GM19455 (cell line): ENCODE data around the gene BTNL3.
A peak's percentile ranks its signal among the peaks of the same experiment; 100 is the strongest.
"Not testable (repeated sequence)": the region's sequence is repeated elsewhere in the genome, so short reads cannot be mapped to it uniquely, and the experiment has no call there.

Source experiments
- ATAC-seq: cut with Tn5 transposase; IDR thresholded peaks from one replicate; pipeline ENCODE4 v1.9.1; 2021; ENCODE audit not compliant: unreplicated experiment

The BTNL3 gene

DNA sequence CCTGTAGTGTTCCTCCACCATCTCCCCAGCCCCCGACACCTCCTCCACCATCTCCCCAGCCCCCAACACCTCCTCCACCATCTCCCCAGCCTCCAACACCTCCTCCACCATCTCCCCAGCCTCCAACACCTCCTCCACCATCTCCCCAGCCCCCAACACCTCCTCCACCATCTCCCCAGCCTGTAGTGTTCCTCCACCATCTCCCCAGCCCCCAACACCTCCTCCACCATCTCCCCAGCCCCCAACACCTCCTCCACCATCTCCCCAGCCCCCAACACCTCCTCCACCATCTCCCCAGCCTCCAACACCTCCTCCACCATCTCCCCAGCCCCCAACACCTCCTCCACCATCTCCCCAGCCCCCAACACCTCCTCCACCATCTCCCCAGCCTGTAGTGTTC lies 57.2 kb downstream of the BTNL3 start:
- not testable (repeated sequence) for ATAC-seq

DNA sequence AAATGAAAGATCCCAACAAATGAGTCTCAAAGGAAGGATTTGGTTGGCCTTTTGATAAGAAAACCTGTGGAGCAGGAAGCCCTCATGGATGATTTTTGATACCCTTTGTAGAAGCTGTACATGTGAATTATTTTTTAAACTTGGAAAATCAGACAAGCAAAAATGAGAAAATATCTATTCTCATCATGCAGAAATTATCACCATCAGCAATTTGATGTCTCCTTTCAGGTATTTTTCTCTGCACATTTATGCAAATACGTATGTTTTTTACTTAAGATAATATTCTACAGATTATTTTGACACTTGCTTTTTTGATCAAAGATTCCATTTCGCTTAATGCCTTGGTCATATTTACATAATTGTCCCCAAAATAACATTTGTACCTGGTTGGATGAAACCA lies 58.6 kb downstream of the BTNL3 start:
- no peak for ATAC-seq

DNA sequence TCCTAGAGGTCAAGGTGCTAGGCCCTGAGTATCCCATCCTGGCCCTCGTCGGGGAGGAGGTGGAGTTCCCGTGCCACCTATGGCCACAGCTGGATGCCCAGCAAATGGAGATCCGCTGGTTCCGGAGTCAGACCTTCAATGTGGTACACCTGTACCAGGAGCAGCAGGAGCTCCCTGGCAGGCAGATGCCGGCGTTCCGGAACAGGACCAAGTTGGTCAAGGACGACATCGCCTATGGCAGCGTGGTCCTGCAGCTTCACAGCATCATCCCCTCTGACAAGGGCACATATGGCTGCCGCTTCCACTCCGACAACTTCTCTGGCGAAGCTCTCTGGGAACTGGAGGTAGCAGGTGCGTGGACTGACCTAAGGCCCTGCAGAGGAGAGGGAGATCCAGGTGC lies 59.3 kb downstream of the BTNL3 start:
- no peak for ATAC-seq

DNA sequence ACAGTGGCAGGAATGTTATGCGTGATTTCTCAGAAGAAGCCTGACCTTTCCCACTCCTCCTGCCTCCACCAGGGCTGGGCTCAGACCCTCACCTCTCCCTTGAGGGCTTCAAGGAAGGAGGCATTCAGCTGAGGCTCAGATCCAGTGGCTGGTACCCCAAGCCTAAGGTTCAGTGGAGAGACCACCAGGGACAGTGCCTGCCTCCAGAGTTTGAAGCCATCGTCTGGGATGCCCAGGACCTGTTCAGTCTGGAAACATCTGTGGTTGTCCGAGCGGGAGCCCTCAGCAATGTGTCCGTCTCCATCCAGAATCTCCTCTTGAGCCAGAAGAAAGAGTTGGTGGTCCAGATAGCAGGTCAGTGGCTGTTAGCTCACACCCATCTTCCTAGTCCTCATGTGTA lies 61.4 kb downstream of the BTNL3 start:
- ATAC-seq = no peak

DNA sequence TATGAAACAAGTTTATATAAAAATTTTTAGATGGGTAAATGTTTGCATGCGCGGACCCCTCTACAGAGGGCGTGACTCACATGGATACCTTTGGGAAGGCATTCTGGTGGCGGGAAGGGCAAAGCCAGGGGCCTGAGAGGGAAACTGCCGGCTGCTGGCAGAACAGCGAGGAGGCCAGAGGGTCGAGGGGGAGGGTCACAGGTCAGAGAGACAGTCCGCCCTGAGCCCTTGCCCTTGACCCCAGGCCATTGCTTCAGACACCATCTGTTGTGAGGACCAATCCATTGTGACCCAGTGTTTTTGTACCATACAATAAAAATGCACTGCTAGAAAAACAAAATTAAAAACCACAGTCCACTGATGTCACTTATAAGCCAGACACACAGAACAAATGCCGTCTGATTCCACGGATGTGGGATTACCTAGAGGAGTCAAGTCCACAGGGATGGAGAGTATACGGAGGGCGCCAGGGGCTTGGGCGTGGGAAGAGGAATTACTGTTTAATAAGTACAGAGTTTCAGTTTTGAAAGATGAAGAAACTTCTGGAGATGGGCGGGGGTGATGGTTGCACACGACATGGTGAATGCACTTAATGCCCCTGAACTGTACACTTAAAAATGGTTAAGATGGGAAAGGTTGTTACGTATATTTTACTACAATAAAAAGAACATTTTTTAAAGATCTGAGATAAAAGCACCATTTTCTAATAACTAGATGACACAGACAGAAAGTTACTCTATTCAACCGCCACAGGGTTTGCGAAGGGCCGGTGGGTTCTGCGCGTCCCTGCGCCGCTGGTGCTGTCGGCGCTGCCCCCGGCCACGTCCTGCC lies 63.4 kb downstream of the BTNL3 start:
- no peak for ATAC-seq

DNA sequence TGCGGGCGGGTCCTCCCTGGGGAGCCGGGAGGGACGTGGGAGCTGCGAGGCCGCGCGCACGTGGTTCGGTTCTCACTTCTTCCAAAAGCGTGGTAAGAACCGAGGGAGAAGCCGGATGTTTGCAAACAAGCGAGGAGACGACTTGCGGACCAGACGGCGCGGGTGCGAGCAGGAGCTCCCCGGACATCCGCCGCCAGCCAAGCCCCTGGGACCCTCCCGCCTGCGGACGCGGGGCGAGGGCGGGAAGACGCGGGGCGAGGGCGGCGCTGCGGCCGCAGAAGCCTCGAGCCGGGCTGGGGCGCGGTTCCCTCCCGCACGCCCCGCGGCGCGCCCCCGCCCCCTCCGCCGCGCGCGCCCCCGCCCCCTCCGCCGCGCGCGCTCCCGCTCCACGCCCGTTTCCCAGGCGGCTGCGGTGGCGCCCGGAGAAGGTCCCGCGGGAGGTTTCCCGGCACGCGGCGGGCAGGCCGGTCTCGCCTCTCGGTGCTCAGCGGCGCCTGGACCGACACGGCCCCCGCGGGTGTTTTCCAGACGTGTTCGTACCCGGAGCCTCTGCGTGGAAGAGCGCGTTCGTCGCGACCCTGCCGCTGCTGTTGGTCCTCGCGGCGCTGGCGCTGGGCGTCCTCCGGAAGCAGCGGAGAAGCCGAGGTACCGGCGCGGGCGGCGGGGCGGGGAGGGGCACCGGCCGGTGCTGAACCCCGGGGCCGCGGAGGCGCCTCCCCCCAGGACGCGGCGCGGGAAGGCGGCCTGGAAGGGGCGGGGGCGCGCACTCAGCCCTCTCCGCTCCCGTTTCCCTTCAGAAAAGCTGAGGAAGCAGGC lies 64.2 kb downstream of the BTNL3 start:
- peak; percentile 41 for ATAC-seq

DNA sequence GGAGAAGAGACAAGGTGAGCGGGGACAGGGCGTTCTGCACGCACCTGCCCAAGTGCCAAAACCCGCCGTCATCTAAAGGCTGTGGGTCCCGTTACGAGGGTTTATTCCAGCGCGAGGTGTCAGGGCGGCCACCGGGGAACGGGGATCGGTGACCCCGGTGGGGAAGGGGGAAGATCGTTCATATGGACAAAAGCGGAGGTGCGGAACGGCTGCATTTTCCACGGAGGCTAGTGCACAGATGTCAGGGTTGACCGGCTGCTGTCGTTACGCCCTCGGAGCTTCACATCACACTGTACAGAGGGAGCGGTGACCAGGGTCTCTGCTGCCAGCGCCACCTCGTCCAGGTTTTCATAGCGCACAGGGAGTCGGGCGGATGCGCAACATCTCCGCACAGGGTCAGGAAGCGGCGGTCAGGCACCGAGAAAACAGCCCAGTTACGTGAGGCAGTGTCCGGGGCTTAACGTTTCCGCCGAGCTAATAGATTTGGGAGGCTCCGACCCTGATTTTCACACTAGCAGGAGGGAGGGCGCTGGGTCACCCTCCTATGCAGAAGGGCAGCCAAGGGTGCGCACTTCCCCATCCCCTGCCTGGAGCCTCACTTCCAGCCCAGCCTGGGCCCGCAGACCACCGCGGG lies 65.0 kb downstream of the BTNL3 start:
- ATAC-seq = peak; percentile 18

DNA sequence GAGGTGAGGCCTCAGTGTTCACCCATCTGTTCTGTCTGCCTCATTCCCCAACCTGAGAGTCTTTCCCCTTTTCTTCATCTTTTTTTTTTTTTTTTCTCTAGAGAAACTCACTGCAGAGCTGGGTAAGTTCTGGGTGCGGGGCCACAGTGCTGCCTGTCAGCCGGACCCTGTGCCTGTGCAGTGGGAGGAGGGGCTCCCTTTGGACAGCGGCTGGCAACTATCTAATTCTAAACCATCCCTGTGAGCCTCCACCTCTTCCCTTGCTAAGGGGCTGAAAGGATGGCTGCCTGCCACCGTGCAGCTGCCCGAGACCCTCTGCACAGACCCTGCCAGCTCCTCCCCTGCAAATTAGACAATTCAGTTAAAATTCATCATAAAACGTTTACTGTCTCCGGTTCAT lies 65.5 kb downstream of the BTNL3 start:
- ATAC-seq = no peak

DNA sequence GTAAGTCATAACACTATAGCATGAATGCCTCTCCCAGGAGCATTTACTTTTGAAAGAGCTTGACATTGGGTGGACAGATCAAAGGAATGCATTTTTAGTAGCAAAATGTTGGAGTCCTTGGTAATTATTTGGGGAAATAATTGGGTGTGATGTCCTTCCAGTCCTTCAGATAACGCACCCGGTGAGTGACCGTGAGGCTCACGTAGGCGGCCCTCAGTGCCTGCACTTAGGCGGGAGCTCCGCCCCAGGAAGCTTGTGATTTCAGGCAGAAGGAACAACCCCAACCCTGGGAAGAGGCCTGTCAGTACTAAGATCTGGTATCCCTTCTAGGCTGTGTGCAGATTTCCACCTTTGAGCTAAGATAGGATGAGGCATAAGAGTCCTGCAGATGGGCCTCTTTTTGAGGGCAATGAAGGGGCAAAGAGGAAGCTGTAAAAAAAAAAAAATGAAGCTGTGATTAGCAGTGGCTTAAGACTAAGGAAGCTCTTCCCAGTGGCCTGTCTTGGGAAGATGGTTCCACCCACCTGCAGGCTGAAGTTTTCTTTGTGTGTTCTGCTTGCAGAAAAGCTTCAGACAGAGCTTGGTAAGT lies 66.3 kb downstream of the BTNL3 start:
- no peak for ATAC-seq
